ENCODE data around the gene CEP72.
"Not testable (repeated sequence)": the region's sequence is repeated elsewhere in the genome, so short reads cannot be mapped to it uniquely, and the experiment has no call there.

CEP72 gene

GRCh38 chr5:673831-674629, 61.9 kb downstream of the CEP72 start:
- DNase-seq = no peak

- DNase-seq = no peak
Observed at GRCh38 chr5:674630-675011, 62.5 kb downstream of the CEP72 start.

- DNase-seq = no peak
Observed at GRCh38 chr5:675111-675870, 63.2 kb downstream of the CEP72 start.

- DNase-seq = no peak
Observed at GRCh38 chr5:675871-676698, 63.9 kb downstream of the CEP72 start.

- no peak for DNase-seq
Observed at GRCh38 chr5:676699-677076, 64.5 kb downstream of the CEP72 start.

GRCh38 chr5:677131-678101, 65.3 kb downstream of the CEP72 start:
- DNase-seq = no peak

- DNase-seq = not testable (repeated sequence)
Observed at GRCh38 chr5:678521-678920, 66.4 kb downstream of the CEP72 start.

- not testable (repeated sequence) for DNase-seq
Observed at GRCh38 chr5:679166-679895, 67.2 kb downstream of the CEP72 start.

DNA sequence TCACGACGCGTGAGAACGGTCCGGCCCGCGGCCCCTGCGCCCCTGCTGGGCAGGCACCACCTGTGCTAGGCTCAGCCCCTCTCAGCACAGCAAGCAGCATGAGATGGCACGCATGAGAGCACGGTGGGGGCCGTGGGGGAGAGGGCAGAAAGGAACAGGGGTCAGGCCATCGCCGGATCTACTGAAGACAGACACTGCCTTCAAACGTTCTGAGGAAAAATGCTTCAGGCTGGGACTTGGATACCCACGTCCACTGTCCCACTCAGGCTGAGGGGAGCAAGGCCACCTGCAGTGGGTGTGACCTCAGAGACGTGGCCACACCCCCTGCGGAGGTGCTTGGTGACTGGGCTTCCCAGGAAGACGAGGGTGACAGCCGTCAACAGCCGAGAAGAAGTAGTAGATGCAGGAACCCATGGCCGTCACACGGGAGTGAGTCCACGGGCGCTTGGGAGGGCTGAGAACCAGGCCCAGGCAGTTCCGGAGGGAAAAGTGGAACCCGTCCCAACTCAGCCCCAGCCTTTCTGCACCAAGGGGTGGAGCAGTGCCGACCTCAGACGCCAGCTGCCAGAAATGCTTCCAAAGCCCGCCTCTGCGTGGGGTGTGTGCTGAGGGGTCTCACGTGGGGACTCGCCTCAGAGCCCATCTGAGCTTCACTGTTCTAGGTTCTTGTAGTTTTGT, 68.1 kb downstream of the CEP72 start:
- not testable (repeated sequence) for DNase-seq

- DNase-seq = not testable (repeated sequence)
Observed at GRCh38 chr5:680836-681235, 68.7 kb downstream of the CEP72 start.

GRCh38 chr5:681317-682191, 69.4 kb downstream of the CEP72 start:
- DNase-seq = not testable (repeated sequence)

GRCh38 chr5:682216-682615, 70.1 kb downstream of the CEP72 start:
- not testable (repeated sequence) for DNase-seq

DNA sequence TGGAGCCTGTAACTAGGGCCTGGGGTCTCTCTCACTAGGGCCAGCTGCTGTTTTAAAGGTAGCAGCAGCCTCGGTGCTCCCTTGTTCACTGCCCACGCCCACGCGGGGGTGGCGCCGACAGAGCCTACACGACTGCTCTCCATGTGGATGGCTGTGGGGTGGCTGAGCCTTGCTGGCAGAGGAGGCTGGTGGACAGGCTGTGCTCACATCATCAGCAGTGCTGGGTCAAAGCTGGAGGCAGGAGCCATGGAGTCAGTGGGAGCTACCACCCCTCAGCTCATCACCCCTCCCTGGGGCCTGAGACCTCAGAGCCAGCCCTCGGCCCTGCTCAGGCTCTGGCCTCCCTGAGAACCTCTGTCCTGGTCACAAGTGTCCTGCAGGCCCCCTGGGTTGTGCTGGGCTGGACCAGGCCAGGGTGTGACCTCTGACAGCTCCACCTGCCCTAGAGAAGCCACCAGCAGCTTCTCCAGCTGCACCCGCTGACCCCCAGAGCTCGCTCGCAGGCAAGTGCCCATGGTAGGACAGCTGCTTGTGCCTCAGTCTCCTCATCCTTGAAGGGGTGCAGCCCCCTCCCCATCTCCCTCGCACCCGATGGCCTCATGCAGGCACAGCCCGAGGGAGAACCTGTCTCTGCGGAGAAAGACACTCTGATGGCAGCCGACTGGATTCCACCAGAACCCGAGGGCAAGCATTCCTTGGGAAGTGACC, 70.7 kb downstream of the CEP72 start:
- not testable (repeated sequence) for DNase-seq

DNA sequence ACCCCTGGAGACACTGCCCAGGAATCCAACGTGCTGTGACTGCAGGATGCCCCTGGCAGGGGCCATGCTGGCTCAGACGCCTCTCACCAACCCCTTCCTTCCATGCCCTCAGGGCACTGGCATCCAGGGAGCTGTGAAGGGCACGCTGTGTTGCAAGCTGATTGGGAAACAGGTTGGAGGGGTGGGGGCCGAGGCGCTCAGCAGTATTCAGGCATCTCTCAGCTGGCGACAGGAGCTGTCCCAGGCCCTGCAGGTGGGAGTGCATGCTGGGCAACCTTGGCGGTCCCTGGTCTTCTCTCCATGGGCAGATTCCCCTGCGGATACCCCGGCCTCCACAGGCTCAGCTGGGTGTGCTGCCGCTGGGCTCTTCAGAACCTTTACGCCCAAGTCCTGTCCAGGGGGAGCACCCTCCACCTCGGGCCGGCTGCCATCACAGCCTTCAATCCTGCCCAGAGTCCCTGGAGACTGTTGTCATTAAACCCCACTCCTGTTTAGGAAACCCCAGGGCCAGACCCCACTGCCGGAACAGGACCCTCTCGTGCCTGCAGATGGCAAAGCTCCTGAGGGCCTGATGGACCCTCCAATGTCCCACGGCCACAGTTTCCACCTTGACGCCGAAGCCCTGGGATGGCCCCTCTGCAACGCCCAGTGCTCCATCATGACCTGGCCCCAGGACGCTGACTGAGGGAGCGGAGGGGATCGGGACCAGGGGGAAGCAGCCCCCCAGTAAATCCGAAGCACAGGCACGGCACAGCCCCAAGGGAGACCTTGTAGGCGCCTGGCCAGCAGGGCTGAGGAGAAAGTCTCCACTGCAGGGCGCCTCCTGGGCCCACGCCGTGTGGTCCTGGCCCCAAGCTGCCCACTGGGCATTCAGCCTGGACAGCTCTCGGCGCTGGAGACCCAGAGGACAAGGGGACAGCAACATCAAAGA, 71.7 kb downstream of the CEP72 start:
- no peak for DNase-seq

DNA sequence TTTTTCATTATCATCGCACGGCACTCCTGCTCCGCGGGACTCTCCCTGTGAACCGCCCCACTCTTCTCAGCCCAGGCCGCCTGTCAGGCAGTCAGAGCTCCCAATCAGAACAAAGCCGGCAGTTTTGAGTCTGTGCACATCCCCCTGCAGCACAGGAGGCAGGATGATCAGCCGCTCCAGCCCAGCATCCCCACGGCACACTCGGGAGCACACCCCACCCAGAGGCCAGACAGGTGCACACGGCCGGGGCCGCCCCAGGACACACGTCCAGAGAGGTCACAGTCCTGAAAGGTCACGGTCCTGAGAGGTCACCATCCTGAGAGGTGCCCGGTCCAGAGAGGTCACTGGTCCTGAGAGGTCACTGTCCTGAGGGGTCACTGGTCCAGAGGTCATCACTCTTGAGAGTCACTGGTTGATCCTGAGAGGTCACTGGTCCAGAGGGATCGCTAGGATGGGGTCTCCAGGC, 72.6 kb downstream of the CEP72 start:
- DNase-seq = no peak

- DNase-seq = no peak
Observed at GRCh38 chr5:685262-686171, 73.4 kb downstream of the CEP72 start.

- DNase-seq = not testable (repeated sequence)
Observed at GRCh38 chr5:686172-686523, 74.0 kb downstream of the CEP72 start.
